SK-N-SH (cell line): ENCODE measurements around the gene ZMYM5. TPM values are rescaled to one million over a fixed set of nuclear protein-coding genes. Genes with fewer than 3 reads are reported as not detected.
A peak's percentile ranks its signal among the peaks of the same experiment; 100 is the strongest.

Source experiments
- CTCF ChIA-PET: fragments of 300-600, 350-600 bp; formaldehyde crosslinking; extraction: SDS; loops from one replicate; lab custom pipeline; 2021; lab: Yijun Ruan, JAX
- POLR2A ChIA-PET: fragments of 350-600 bp; sonication (Branson Sonifier 250); formaldehyde crosslinking; extraction: SDS; loops from one replicate; lab custom pipeline; 2020; ENCODE audit warnings: antibody characterized with exemption, inconsistent platforms; lab: Yijun Ruan, JAX
- DNase-seq: peaks from one replicate; pipeline ENCODE4 v3.0.0; 2012
- H2AFZ ChIP-seq: fragments of 200-600 bp; sonication (generic); 2 replicates; pipeline ENCODE4 v1.8.1; 2016; ENCODE audit warnings: antibody characterized with exemption, mild to moderate bottlenecking, low read depth
- H3F3A ChIP-seq: fragments of 200-600 bp; sonication (generic); replicated peaks from 2 replicates; pipeline ENCODE3; 2016; ENCODE audit warnings: antibody characterized with exemption, mild to moderate bottlenecking; ENCODE audit not compliant: insufficient read depth
- H3K27ac ChIP-seq, 2 experiments: fragments of 200-500 bp in 1 of 2; fragments of 200-600 bp in 1 of 2; sonication (Bioruptor generic) in 1 of 2; sonication (generic), shearing (Covaris generic) in 1 of 2; 2 replicates each; pipeline versions ENCODE4 v1.5.1 to v1.6.1; 2014 to 2016; ENCODE audit warnings: low read depth in 2 of 2, inconsistent platforms in 1 of 2, low read length in 1 of 2, mild to moderate bottlenecking in 1 of 2, mixed read lengths in 1 of 2
- H3K27me3 ChIP-seq: fragments of 200-600 bp; sonication (generic), shearing (Covaris generic); 2 replicates; pipeline ENCODE4 v1.6.1; 2016; ENCODE audit warnings: mixed run types; ENCODE audit not compliant: insufficient read depth
- H3K36me3 ChIP-seq, 2 experiments: fragments of 200-500 bp in 1 of 2; fragments of 200-600 bp in 1 of 2; sonication (Bioruptor generic) in 1 of 2; sonication (generic) in 1 of 2; replicated peaks in 1 of 2; 2 replicates each; pipeline versions ENCODE3 to v1.5.1; 2014 to 2016; ENCODE audit warnings: low read length in 1 of 2, mild to moderate bottlenecking in 1 of 2; ENCODE audit not compliant: insufficient read depth in 2 of 2, control insufficient read depth in 1 of 2
- H3K4me1 ChIP-seq, 2 experiments: fragments of 200-500 bp in 1 of 2; fragments of 200-600 bp in 1 of 2; sonication (Bioruptor generic) in 1 of 2; sonication (generic), shearing (Covaris generic) in 1 of 2; 2 replicates each; pipeline versions ENCODE4 v1.5.1 to v1.6.1; 2014 to 2016; ENCODE audit warnings: low read depth in 1 of 2, low read length in 1 of 2, mixed run types in 1 of 2; ENCODE audit not compliant: insufficient read depth in 2 of 2, control insufficient read depth in 1 of 2
- H3K4me2 ChIP-seq: fragments of 200-600 bp; sonication (generic), shearing (Covaris generic); 2 replicates; pipeline ENCODE4 v1.6.1; 2017; ENCODE audit warnings: mixed run types
- H3K4me3 ChIP-seq, 2 experiments: fragments of 200-500 bp in 1 of 2; fragments of 200-600 bp in 1 of 2; sonication (Bioruptor generic) in 1 of 2; sonication (generic), shearing (Covaris generic) in 1 of 2; 2 replicates each; pipeline versions ENCODE4 v1.5.1 to v1.8.1; 2014 to 2016; ENCODE audit warnings: low read depth in 2 of 2, inconsistent platforms in 1 of 2, low read length in 1 of 2, mild to moderate bottlenecking in 1 of 2, mixed read lengths in 1 of 2, moderate library complexity in 1 of 2
- H3K79me2 ChIP-seq: fragments of 200-600 bp; sonication (generic); 2 replicates; pipeline ENCODE4 v1.8.1; 2017; ENCODE audit warnings: mild to moderate bottlenecking; ENCODE audit not compliant: insufficient read depth
- H3K9ac ChIP-seq: fragments of 200-600 bp; sonication (generic); 2 replicates; pipeline ENCODE4 v1.6.1; 2017; ENCODE audit warnings: mixed run types
- H3K9me2 ChIP-seq: fragments of 200-600 bp; sonication (generic); 2 replicates; pipeline ENCODE4 v1.6.1; 2017; ENCODE audit warnings: mixed run types
- H3K9me3 ChIP-seq: fragments of 200-600 bp; sonication (generic); 2 replicates; pipeline ENCODE4 v1.6.1; 2017; ENCODE audit warnings: mixed run types, mild to moderate bottlenecking, moderate library complexity
- H4K20me1 ChIP-seq: fragments of 200-600 bp; sonication (generic); 2 replicates; pipeline ENCODE4 v1.6.1; 2017; ENCODE audit warnings: mild to moderate bottlenecking, mixed run types; ENCODE audit not compliant: insufficient read depth
- CHD2 ChIP-seq: fragments of 150-350 bp; IDR thresholded peaks from 2 replicates; pipeline ENCODE4 v1.6.1; 2018; ENCODE audit warnings: low read length; ENCODE audit not compliant: partially characterized antibody
- CTCF ChIP-seq: fragments of 200-600 bp; sonication (generic); IDR thresholded peaks from 2 replicates; pipeline ENCODE4 v1.6.1; 2017; ENCODE audit warnings: antibody characterized with exemption, mild to moderate bottlenecking, moderate library complexity
- ELF1 ChIP-seq: IDR thresholded peaks from 2 replicates; pipeline ENCODE4 v1.4.0; 2012
- EP300 ChIP-seq, 2 experiments: IDR thresholded peaks; 2 replicates each; pipeline versions ENCODE4 v1.4.0 to v1.6.1; 2012; ENCODE audit warnings: borderline replicate concordance in 1 of 2, low read depth in 1 of 2, low read length in 1 of 2
- FOXJ3 ChIP-seq: sonication (generic); formaldehyde crosslinking; IDR thresholded peaks from 2 replicates; pipeline ENCODE4 v1.5.1; 2020; ENCODE audit warnings: mild to moderate bottlenecking, missing genetic modification reagents
- FOXM1 ChIP-seq: IDR thresholded peaks from 2 replicates; pipeline ENCODE4 v1.4.0; 2012; ENCODE audit warnings: low read depth, mild to moderate bottlenecking
- GABPA ChIP-seq: IDR thresholded peaks from 2 replicates; pipeline ENCODE4 v1.4.0; 2012; ENCODE audit warnings: low read depth, mild to moderate bottlenecking
- IRF3 ChIP-seq: fragments of 150-350 bp; IDR thresholded peaks from 2 replicates; pipeline ENCODE4 v1.6.1; 2016; ENCODE audit warnings: mild to moderate bottlenecking, low read depth, low read length
- JUND ChIP-seq: IDR thresholded peaks from 2 replicates; pipeline ENCODE4 v1.4.0; 2012
- MAX ChIP-seq: IDR thresholded peaks from 2 replicates; pipeline ENCODE4 v1.4.0; 2012; ENCODE audit warnings: low read depth
- MXI1 ChIP-seq: IDR thresholded peaks from 2 replicates; pipeline ENCODE4 v1.6.1; 2012; ENCODE audit warnings: mild to moderate bottlenecking, low read depth, low read length, improper control_type of control experiment
- NRF1 ChIP-seq: IDR thresholded peaks from 2 replicates; pipeline ENCODE4 v1.6.1; 2012; ENCODE audit warnings: low read depth, mild to moderate bottlenecking, low read length
- PBX3 ChIP-seq: IDR thresholded peaks from 2 replicates; pipeline ENCODE4; 2012
- POLR2AphosphoS5 ChIP-seq: IDR thresholded peaks from 2 replicates; pipeline ENCODE4 v1.6.1; 2012; ENCODE audit warnings: low read depth, low read length
- RAD21 ChIP-seq: IDR thresholded peaks from 2 replicates; pipeline ENCODE4 v1.6.1; 2012; ENCODE audit warnings: mild to moderate bottlenecking, low read length
- REST ChIP-seq: IDR thresholded peaks from 2 replicates; pipeline ENCODE4 v1.6.1; 2012; ENCODE audit warnings: mild to moderate bottlenecking, low read depth, low read length, moderate library complexity
- RFX5 ChIP-seq: IDR thresholded peaks from 2 replicates; pipeline ENCODE4 v1.6.1; 2012; ENCODE audit warnings: mild to moderate bottlenecking, improper control_type of control experiment, low read length
- SIN3A ChIP-seq: IDR thresholded peaks from 2 replicates; pipeline ENCODE4 v1.6.1; 2012; ENCODE audit warnings: low read depth, mild to moderate bottlenecking, low read length, moderate library complexity, borderline replicate concordance
- SMC3 ChIP-seq: IDR thresholded peaks from 2 replicates; pipeline ENCODE4 v1.6.1; 2012; ENCODE audit warnings: low read depth, low read length, improper control_type of control experiment
- TAF1 ChIP-seq: IDR thresholded peaks from 2 replicates; pipeline ENCODE4 v1.6.1; 2012; ENCODE audit warnings: low read depth, mild to moderate bottlenecking, low read length, moderate library complexity, borderline replicate concordance
- USF1 ChIP-seq: IDR thresholded peaks from 2 replicates; pipeline ENCODE4 v1.4.0; 2012; ENCODE audit warnings: low read depth, borderline replicate concordance
- USF2 ChIP-seq: fragments of 150-350 bp; IDR thresholded peaks from 2 replicates; pipeline ENCODE4 v1.6.1; 2017; ENCODE audit warnings: antibody characterized with exemption, low read length, low read depth, borderline replicate concordance
- WGBS: methylation state at CpG from one replicate; pipeline ENCODE4 v1.1.6; 2017; ENCODE audit warnings: low lambda C conversion rate; 5-methylcytosine and 5-hydroxymethylcytosine counted together
- polyA plus RNA-seq, 3 experiments: library from polyadenylated mRNA; depleted of rRNA; stranded (reverse); fragments of >200 nt; gene quantifications; 2 replicates each; pipeline ENCODE4 v1.2.3, GENCODE V29; 2012

The ZMYM5 gene
- 5.2 and 8.5 TPM in 2 replicates for polyA plus RNA-seq (2012; rRNA removed)
- 7.4 and 8.9 TPM in 2 replicates for polyA plus RNA-seq (2012; cell fraction: cytosol; rRNA removed)
- polyA plus RNA-seq (2012; cell fraction: nucleus; rRNA removed) = 6.6 and 17.3 TPM in 2 replicates

GRCh38 chr13:19863323-19864023 is at the start of gene ZMYM5:
TSS of gene ZMYM5 (minus strand) at chr13:19863649. CDS start at chr13:19852180, 11,469 bp downstream.
- H2AFZ ChIP-seq = peak within 1 kb of the TSS; percentile 85
- no peak for TF ChIP-seq SIN3A
- TF ChIP-seq REST = no peak
- no peak for TF ChIP-seq FOXM1
- peak; percentile 10; the same call in 1 of the 2 replicates for TF ChIP-seq SMC3
- peak; percentile 60 for TF ChIP-seq MXI1
- TF ChIP-seq MAX = no peak
- peak; percentile 23 for TF ChIP-seq RAD21
- TF ChIP-seq PBX3 = peak; percentile 100
- no peak for TF ChIP-seq GABPA
- peak; percentile 96 for TF ChIP-seq IRF3
- 0 out of 2 replicates have a peak, but pooled peaks have one; percentile 30 for TF ChIP-seq FOXJ3 (CRISPR knock-in tag)
- no peak for TF ChIP-seq CTCF
- no peak for TF ChIP-seq USF2
- peak; percentile 58; the same call in 1 of the 2 replicates for TF ChIP-seq JUND
- TF ChIP-seq CHD2 = peak; percentile 87
- TF ChIP-seq RFX5 = peak; percentile 68; the same call in 1 of the 2 replicates
- 0 out of 2 replicates have a peak, but pooled peaks have one; percentile 4 for TF ChIP-seq USF1
- TF ChIP-seq EP300 (IDR thresholded peaks at IDR 0.05; ENCODE audit: borderline replicate concordance in 1 of 2, low read depth in 1 of 2, low read length in 1 of 2) = 0 out of 4 replicates have a peak, but pooled peaks of 1 of the 2 experiments have one; percentile 38
- TF ChIP-seq NRF1 = peak; percentile 80
- no peak for TF ChIP-seq ELF1
- TF ChIP-seq POLR2AphosphoS5 = peak; percentile 32
- peak; percentile 64 for TF ChIP-seq TAF1
- H4K20me1 ChIP-seq = peaks cover 14% of the 10 kb centered on the region
- H3K27me3 ChIP-seq = no peaks in the 10 kb centered on the region
- POLR2A ChIA-PET = interaction anchor here (0.5 to 2.2 kb wide), 7 partner anchors 17 to 262 kb away, joined by 3 to 11 read pairs (median 4); partner anchors contain the start of genes PSPC1 and ZMYM2
- peak; percentile 96 for DNase-seq
- WGBS = 0% methylated on average over 21 of the region's 79 CpGs
- H3K4me2 ChIP-seq = peak within 1 kb of the TSS; percentile 93
- peak within 1 kb of the TSS; percentile 97 to 98 for H3K27ac ChIP-seq
- H3K4me3 ChIP-seq = peak within 1 kb of the TSS; percentile 72 to 97
- no peaks in the 10 kb centered on the region for H3K9me3 ChIP-seq
- peaks cover 0 to 10% of the 10 kb centered on the region in 2 experiments for H3K36me3 ChIP-seq
- H3F3A ChIP-seq = peaks cover 33% of the 10 kb centered on the region
- no peaks in the 10 kb centered on the region for H3K9me2 ChIP-seq
- peak within 1 kb of the TSS; percentile 96 for H3K9ac ChIP-seq
- H3K79me2 ChIP-seq = peaks cover 60% of the 10 kb centered on the region
- H3K4me1 ChIP-seq = peaks cover 14 to 16% of the 10 kb centered on the region in 2 experiments; a peak in 3 of 4 replicates
- CTCF ChIA-PET = interaction anchor here (1.0 to 2.8 kb wide), 3 partner anchors 22 to 98 kb away, joined by 4 to 11 read pairs (median 5); no protein-coding TSS in a partner anchor
